ENCODE data around the gene NCOA7. TPM values are rescaled to one million over a fixed set of nuclear protein-coding genes. Genes with fewer than 3 reads are reported as not detected.

Gene NCOA7
- total RNA-seq, 6 experiments from 2014 or later, result 11.4 to 71.8 (median 23.0) TPM

- Histone ChIP-seq H3K4me3 (no peak overlapping the region), H3K9me3 (no peaks in the 10 kb centered on the region), H3K27me3 (no peaks in the 10 kb centered on the region), H3K4me1 (peaks cover 0 to 40% (median 19%) of the 10 kb centered on the region in 4 donors), H3K27ac (peak overlapping the region; percentile 56 to 90 (median 62)), H3K36me3 (no peaks in the 10 kb centered on the region)
- TF ChIP-seq, protein P1, sequence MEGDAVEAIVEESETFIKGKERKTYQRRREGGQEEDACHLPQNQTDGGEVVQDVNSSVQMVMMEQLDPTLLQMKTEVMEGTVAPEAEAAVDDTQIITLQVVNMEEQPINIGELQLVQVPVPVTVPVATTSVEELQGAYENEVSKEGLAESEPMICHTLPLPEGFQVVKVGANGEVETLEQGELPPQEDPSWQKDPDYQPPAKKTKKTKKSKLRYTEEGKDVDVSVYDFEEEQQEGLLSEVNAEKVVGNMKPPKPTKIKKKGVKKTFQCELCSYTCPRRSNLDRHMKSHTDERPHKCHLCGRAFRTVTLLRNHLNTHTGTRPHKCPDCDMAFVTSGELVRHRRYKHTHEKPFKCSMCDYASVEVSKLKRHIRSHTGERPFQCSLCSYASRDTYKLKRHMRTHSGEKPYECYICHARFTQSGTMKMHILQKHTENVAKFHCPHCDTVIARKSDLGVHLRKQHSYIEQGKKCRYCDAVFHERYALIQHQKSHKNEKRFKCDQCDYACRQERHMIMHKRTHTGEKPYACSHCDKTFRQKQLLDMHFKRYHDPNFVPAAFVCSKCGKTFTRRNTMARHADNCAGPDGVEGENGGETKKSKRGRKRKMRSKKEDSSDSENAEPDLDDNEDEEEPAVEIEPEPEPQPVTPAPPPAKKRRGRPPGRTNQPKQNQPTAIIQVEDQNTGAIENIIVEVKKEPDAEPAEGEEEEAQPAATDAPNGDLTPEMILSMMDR (IDR thresholded peaks at IDR 0.05), result no peak
- TF ChIP-seq POLR2A (IDR thresholded peaks at IDR 0.05), result no peak
- ATAC-seq (peak; percentile 37 to 57 (median 55)), DNase-seq (no peak)
- WGBS (ENCODE audit: insufficient coverage, low coverage, low lambda C conversion rate, missing lambda C conversion rate), result 35% methylated on average over 1 of the region's 1 CpG
- intact Hi-C loops (cut with DNase I), result no loop called here
Measured at GRCh38 chr6:125945378-125946141, 154.8 kb downstream of the NCOA7 start.

GRCh38 chr6:125947615-125948014 is 156.9 kb downstream of the NCOA7 start:
- Histone ChIP-seq H3K9me3 (no peaks in the 10 kb centered on the region), H3K27ac (peak overlapping the region in 1 of 3 donors; percentile 90), H3K4me1 (peaks cover 0 to 38% (median 17%) of the 10 kb centered on the region in 4 donors), H3K4me3 (no peak overlapping the region), H3K27me3 (no peaks in the 10 kb centered on the region), H3K36me3 (no peaks in the 10 kb centered on the region)
- 83% methylated on average over 2 of the region's 2 CpGs for WGBS (ENCODE audit: insufficient coverage, low coverage, low lambda C conversion rate, missing lambda C conversion rate)
- ATAC-seq, result no peak
- DNase-seq, result no peak
- TF ChIP-seq, protein P1 (IDR thresholded peaks at IDR 0.05), result no peak
- no peak for TF ChIP-seq POLR2A (IDR thresholded peaks at IDR 0.05)
- intact Hi-C loops (cut with DNase I), result no loop called here

DNA sequence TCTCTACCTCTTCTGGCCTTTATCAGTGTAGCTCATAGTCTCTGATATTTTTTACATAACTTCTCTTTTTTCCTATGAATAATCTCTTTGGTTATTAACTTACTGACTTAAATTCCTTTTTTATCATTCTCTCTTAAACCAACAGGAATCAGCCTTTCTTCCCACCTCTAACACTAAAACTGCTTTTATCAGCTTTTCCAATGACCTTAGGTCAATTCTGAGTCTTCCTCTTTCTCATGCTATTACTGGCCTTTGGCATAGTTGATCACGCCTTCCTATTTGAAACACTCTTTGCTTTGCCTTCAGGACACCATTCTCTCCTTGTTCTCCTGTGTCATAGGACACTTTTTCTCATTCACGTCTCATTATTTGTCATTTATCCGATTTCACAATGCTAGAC is 157.7 kb downstream of the NCOA7 start:
- Histone ChIP-seq H3K4me1 (peaks cover 0 to 31% (median 13%) of the 10 kb centered on the region in 4 donors), H3K36me3 (no peaks in the 10 kb centered on the region), H3K27me3 (no peaks in the 10 kb centered on the region), H3K9me3 (no peaks in the 10 kb centered on the region), H3K4me3 (no peak overlapping the region), H3K27ac (no peak overlapping the region)
- DNase-seq (no peak), ATAC-seq (peak in 1 of 4 donors; percentile 6)
- intact Hi-C loops (cut with DNase I), result no loop called here
- TF ChIP-seq POLR2A (IDR thresholded peaks at IDR 0.05), result no peak
- TF ChIP-seq, protein P1 (IDR thresholded peaks at IDR 0.05), result no peak
- WGBS (ENCODE audit: insufficient coverage, low coverage, low lambda C conversion rate, missing lambda C conversion rate), result 45% methylated on average over 3 of the region's 3 CpGs

DNA sequence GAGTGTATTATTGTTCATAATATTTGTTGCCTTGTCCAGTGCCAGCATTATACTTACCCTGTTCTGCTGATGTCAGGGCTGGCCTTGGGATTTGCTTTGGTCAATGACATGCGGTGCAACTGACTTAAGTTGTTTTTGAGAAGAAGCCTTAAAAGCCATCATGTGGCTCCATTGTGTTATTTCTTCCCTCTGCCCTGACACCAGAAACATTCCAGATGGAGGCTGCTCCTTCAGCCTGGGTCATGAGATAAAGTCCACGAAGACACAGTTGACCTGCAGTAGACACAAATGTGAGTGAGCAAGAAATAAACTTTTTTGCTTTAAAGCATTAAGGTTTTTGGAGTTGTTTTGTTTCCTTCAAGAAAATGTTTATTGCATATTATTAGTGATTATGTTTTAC is 158.3 kb downstream of the NCOA7 start:
- H3K27me3 ChIP-seq, result no peaks in the 10 kb centered on the region
- no peak for TF ChIP-seq POLR2A (IDR thresholded peaks at IDR 0.05)
- TF ChIP-seq, protein P1 (IDR thresholded peaks at IDR 0.05), result no peak
- no peak for DNase-seq
- 63% methylated on average over 2 of the region's 2 CpGs for WGBS (ENCODE audit: insufficient coverage, low coverage, low lambda C conversion rate, missing lambda C conversion rate)
- no peak for ATAC-seq
- no peaks in the 10 kb centered on the region for H3K36me3 ChIP-seq
- H3K4me1 ChIP-seq, result peaks cover 0 to 25% (median 10%) of the 10 kb centered on the region in 4 donors
- H3K27ac ChIP-seq, result no peak overlapping the region
- intact Hi-C loops (cut with DNase I), result no loop called here
- H3K9me3 ChIP-seq, result no peaks in the 10 kb centered on the region
- no peak overlapping the region for H3K4me3 ChIP-seq

All from right lobe of liver (tissue), 6 donors.